Measurements from ENCODE around the gene CCDC7. TPM values are rescaled to one million over a fixed set of nuclear protein-coding genes. Genes with fewer than 3 reads are reported as not detected.

CCDC7 gene
- total RNA-seq, 4 donors from 2014 or later: 8.2 to 30.5 (median 13.3) TPM

GRCh38 chr10:32888161-32888927 is 442.4 kb downstream of the CCDC7 start:
- H3K4me3 ChIP-seq: no peak overlapping the region
- H3K4me1 ChIP-seq: no peaks in the 10 kb centered on the region
- DNase-seq: no peak
- H3K36me3 ChIP-seq: no peaks in the 10 kb centered on the region
- no peaks in the 10 kb centered on the region for H3K27me3 ChIP-seq
- no peaks in the 10 kb centered on the region for H3K9me3 ChIP-seq
- H3K27ac ChIP-seq: no peak overlapping the region
- TF ChIP-seq CTCF (IDR thresholded peaks at IDR 0.05) (no peak), POLR2A (IDR thresholded peaks at IDR 0.05) (no peak)

- H3K4me3 ChIP-seq: no peak overlapping the region
- H3K36me3 ChIP-seq: no peaks in the 10 kb centered on the region
Measured at GRCh38 chr10:32889631-32890212, 443.8 kb downstream of the CCDC7 start.

GRCh38 chr10:32890444-32890843 is 444.5 kb downstream of the CCDC7 start:
- no peak overlapping the region for H3K27ac ChIP-seq
- DNase-seq: no peak
- TF ChIP-seq CTCF (IDR thresholded peaks at IDR 0.05): no peak
- TF ChIP-seq POLR2A (IDR thresholded peaks at IDR 0.05): no peak
- H3K4me1 ChIP-seq: no peaks in the 10 kb centered on the region
- H3K9me3 ChIP-seq: no peaks in the 10 kb centered on the region
- H3K4me3 ChIP-seq: no peak overlapping the region
- H3K27me3 ChIP-seq: no peaks in the 10 kb centered on the region
- no peaks in the 10 kb centered on the region for H3K36me3 ChIP-seq

More at GRCh38 chr10:32889631-32890212, 443.8 kb downstream of the CCDC7 start:
- Histone ChIP-seq H3K27me3 (no peaks in the 10 kb centered on the region), H3K9me3 (no peaks in the 10 kb centered on the region), H3K4me1 (no peaks in the 10 kb centered on the region), H3K27ac (no peak overlapping the region)
- no peak for DNase-seq
- TF ChIP-seq CTCF (IDR thresholded peaks at IDR 0.05): no peak
- TF ChIP-seq POLR2A (IDR thresholded peaks at IDR 0.05): no peak

- Histone ChIP-seq H3K36me3 (peaks cover 0 to 4% (median 0%) of the 10 kb centered on the region in 3 donors), H3K27me3 (no peaks in the 10 kb centered on the region), H3K4me1 (no peaks in the 10 kb centered on the region), H3K9me3 (no peaks in the 10 kb centered on the region), H3K4me3 (no peak overlapping the region), H3K27ac (no peak overlapping the region)
- TF ChIP-seq CTCF (IDR thresholded peaks at IDR 0.05) (no peak), POLR2A (IDR thresholded peaks at IDR 0.05) (no peak)
- DNase-seq: no peak
Measured at GRCh38 chr10:32891261-32891660, 445.3 kb downstream of the CCDC7 start.

GRCh38 chr10:32893434-32893833 is 447.5 kb downstream of the CCDC7 start:
- peaks cover 0 to 25% (median 0%) of the 10 kb centered on the region in 3 donors for H3K36me3 ChIP-seq
- H3K27me3 ChIP-seq: no peaks in the 10 kb centered on the region
- TF ChIP-seq CTCF (IDR thresholded peaks at IDR 0.05): no peak
- no peak for TF ChIP-seq POLR2A (IDR thresholded peaks at IDR 0.05)
- H3K9me3 ChIP-seq: no peaks in the 10 kb centered on the region
- no peaks in the 10 kb centered on the region for H3K4me1 ChIP-seq
- no peak overlapping the region for H3K27ac ChIP-seq
- H3K4me3 ChIP-seq: no peak overlapping the region
- no peak for DNase-seq

Data from Peyer's patch (tissue), 4 donors.